Measurements from ENCODE around the gene C19orf25. TPM values are rescaled to one million over a fixed set of nuclear protein-coding genes. Genes with fewer than 3 reads are reported as not detected.
A peak's percentile ranks its signal among the peaks of the same experiment; 100 is the strongest.

Gene C19orf25
- total RNA-seq, 1 donor from 2014 or later, result 37.6 TPM

GRCh38 chr19:1449467-1450442 is 29.3 kb downstream of the C19orf25 start, which contains the start of gene APC2:
Gene APC2 (plus strand): TSS chr19:1450121. CDS start chr19:1453002, 2,881 bp downstream.
- no peak for DNase-seq (ENCODE audit: low read depth)

GRCh38 chr19:1447944-1448343 is 31.1 kb downstream of the C19orf25 start:
- no peak for DNase-seq (ENCODE audit: low read depth)

DNA sequence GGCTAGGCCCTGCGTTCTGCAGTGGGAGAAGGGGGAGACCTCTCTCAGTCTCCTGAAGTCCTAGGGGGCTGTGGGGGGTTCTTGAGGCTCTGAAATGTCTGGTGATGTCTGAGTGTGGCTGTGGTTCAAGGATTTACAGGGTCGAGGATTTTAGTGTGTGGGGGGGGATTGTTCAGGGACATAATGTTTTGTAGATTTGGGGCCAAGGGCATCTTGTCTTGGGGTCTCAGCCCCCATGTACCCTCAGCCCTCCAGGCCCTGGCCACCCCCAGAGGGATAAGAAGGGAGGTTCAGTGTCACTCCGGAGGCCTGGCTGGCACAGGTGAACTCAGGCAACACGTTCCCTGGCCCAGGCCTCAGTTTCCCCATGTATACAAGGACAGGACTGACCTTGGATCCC is 31.5 kb downstream of the C19orf25 start:
- no peak for DNase-seq (ENCODE audit: low read depth)

- DNase-seq (ENCODE audit: low read depth), result no peak
Measured at GRCh38 chr19:1446713-1447481, 32.1 kb downstream of the C19orf25 start.

DNA sequence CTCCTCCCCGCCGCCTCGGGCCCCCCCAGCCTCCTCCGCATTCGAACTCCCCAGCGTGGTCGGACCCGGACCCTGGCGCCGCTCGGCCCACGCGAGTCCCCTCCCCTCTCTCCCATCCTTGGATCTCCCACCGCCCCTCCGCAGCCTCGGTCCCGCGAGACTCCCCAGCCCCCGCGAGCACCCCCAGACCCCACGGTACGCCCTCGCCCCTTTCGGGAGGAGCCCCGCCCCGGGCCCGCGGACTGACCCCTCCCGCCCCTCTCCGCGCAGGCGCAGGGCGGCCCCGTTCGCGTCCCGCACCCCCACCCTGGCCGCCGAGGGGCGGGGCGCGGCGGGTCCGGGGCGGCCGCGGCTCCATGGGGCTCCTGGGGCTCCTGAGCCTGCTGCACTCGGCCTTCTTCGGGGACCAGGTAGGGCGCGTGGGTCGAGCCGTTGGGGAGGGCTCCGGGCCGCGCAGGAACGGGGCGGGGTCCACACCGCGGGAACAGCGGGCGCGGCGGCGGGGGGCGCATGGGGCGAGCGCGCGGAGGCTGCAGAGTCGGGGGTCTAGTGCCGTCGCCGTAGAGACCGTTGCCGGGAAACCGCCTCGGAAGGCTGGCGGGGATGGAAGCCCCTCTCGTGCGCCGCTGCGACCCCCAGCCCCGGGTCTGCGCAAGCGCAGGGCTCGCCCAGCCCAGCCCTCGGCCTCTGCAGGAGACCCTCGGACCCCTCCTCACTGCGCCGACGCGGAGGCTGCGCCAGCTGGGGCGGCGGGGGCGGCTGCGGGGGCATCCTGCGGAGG is 32.9 kb downstream of the C19orf25 start:
- DNase-seq (ENCODE audit: low read depth), result no peak

- DNase-seq (ENCODE audit: low read depth), result peak; percentile 64
Measured at GRCh38 chr19:1445185-1445931, 33.7 kb downstream of the C19orf25 start.

GRCh38 chr19:1441677-1442438 is 37.2 kb downstream of the C19orf25 start:
- DNase-seq (ENCODE audit: low read depth), result no peak

DNA sequence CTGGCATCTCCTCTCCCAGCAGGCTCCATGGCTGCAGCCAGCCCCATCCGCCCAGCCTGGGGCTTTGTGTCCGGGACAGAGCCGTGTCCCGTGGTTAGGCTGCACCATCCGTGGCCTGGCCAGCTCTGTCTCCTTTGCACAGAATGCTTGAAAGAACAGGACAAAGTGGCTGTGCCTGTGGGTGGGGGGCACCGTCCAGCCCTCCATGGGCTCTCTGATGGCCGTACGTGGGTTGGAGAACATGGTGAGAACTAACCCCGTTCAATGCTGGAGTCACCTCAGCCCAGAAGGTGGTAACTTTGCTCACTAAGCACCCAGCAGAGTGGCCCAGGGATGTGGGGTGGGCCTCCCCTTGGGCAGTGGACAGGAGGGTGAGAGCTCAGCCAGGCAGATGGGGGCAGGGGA is 38.0 kb downstream of the C19orf25 start:
- DNase-seq (ENCODE audit: low read depth), result no peak

DNA sequence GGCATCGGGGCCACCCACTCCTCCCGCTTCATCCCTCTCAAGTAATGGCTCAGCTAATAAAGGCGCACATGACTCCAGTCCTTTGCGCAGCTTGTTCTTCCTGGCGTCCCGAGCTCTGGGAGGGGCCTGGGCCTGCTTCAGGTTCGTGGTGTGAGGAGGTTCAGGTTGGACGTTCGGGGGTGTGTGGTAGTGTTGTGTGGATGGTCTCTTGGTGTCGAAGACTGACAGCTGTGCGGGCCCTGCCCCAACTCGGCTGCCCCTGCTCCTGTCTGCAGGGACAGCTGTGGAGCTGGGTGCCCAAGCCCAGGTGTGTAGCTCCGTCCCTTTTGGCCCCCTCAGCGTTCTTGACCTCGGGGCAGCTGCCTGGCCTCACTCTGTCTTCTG is 38.6 kb downstream of the C19orf25 start:
- no peak for DNase-seq (ENCODE audit: low read depth)

- DNase-seq (ENCODE audit: low read depth), result peak; percentile 48
Measured at GRCh38 chr19:1439525-1440417, 39.2 kb downstream of the C19orf25 start.

DNA sequence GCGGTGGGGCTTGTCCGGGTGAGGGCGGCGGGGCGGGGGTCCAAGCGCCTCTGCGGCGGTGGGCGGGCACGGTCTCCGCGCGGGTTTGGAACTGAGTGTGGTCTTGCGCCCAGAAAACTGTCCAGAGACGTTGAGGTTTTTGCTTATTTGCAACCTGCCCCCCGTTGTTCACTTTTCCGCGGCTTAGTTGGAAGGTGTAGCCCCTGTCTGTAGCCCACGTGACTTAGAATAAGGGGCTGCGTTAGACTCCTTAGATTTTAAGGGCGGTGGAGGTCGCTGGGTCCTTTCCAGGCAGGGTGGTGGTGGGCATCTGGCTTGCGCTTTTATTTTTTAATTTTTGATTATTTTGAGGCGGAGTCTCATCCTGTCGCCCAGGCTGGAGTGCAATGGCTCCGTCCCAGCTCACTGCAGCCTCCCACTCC is 40.1 kb downstream of the C19orf25 start:
- no peak for DNase-seq (ENCODE audit: low read depth)

DNA sequence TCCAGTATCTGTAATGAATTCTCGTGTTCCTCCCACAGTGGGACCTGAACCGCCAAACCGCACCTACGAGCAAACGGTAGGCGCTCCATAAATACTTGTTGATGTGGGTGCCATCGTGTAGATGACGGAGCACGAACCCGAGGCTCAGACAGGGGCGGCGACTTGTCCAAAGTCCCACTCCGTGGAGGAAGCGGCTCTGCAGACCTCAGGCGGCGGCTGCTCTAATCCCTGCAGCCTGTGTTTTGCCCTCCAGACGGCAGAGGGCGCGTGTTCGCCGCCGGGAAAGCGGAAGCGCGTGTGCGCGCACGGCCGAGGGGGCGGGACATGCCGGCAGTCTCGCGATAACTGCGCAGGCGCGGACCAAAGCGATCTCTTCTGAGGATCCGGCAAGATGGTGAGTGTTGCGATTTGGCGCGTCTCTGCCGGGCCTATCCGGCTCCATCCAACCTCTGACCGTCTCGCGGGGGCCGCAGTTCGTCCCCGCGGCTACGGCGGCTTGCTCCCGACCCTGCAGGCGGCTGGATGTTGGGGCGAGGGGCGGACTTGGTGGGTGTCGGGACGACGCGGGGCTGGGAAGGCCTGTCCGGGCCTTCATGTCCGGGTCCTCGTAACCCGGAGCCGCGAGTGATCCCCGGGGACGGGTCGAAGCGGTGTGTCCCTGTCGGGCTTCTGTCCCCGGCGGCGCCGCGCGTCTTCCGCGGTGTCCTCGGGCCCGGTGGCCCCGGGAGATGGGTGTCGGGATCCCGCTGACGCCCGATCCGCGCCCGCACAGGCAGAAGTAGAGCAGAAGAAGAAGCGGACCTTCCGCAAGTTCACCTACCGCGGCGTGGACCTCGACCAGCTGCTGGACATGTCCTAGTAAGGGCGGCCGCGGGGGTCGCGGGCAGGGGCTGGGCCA is 40.7 kb downstream of the C19orf25 start, which contains the start of gene RPS15:
Gene RPS15, plus strand, starts transcription at position 362 of the 898 bp plus-strand sequence. Its CDS starts 30 bp downstream, at position 392.
- DNase-seq (ENCODE audit: low read depth), result peak; percentile 94

DNA sequence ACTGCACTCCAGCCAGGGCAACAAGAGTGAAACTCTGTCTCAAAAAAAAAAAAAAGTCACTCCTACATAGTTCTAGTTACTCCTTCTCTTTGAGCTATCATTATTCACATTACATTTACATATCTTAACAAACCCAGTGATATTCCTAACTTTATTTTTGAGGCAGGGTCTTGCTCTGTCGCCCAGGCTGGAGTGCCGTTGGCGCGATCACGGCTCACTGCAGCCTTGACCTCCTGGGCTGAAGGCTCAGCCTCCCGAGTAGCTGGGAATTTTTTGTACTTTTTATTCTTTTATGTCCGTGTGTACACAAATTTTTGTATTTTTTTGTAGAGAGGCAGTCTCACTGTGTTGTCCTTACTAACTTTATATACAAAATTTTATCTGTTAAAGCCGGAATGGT is 41.4 kb downstream of the C19orf25 start:
- DNase-seq (ENCODE audit: low read depth), result no peak

GRCh38 chr19:1435378-1435989 is 43.5 kb downstream of the C19orf25 start:
- DNase-seq (ENCODE audit: low read depth), result no peak

DNA sequence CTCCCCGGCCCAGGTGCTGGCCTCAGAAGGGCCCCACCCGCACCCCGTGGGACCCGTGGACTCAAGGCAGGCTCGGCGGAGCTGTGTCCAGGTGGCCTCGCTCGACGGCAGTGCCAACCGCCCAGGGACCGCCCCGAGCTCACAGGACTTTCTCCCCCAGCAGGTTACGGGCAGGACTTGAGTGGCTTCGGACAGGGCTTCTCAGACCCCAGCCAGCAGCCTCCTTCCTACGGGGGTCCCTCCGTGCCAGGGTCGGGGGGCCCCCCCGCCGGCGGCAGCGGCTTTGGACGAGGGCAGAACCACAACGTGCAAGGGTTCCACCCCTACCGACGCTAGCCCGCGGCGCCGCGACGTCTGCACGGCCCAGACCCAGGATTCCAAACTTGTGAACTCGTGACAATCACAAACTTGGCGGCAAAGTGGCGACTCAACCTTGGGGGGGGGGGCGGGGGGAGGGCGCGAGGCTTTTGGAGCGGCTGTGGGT is 44.4 kb downstream of the C19orf25 start:
- no peak for DNase-seq (ENCODE audit: low read depth)

DNA sequence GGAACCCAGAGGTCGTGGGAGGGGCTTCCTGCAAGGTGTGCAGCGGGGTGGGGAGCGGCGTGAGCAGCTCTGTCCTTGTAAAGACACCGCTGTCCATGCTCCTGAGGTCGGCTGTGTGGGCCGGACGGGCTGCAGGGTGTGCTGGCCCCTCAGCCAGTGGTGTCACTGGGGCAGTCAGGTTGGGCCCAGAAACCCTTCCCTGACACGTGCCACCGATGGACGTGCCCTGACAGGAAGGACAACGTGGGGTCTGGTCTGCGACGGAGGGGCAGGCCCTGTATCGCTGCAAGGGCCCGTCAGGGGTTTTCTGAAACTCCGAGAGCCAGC is 45.0 kb downstream of the C19orf25 start:
- no peak for DNase-seq (ENCODE audit: low read depth)
